Measurements from ENCODE around the gene PNLDC1.

The PNLDC1 gene

DNA sequence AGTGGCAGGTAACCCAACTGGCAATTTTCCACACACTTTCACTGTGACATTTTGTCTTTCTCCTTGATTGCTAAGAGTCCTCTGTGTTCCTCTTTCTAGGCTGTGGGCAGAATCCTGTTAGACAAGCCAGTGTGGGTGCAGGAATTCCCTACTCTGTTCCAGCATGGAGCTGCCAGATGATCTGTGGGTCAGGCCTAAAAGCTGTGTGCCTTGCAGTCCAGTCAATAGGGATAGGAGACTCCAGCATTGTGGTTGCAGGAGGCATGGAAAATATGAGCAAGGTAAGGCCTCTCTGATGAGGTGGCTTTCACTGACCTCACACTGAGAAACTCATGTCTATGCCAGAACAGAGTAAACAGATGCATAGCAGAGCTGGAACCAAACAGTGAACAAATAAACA is 33.2 kb upstream of the PNLDC1 start:
- TF ChIP-seq, protein P1, sequence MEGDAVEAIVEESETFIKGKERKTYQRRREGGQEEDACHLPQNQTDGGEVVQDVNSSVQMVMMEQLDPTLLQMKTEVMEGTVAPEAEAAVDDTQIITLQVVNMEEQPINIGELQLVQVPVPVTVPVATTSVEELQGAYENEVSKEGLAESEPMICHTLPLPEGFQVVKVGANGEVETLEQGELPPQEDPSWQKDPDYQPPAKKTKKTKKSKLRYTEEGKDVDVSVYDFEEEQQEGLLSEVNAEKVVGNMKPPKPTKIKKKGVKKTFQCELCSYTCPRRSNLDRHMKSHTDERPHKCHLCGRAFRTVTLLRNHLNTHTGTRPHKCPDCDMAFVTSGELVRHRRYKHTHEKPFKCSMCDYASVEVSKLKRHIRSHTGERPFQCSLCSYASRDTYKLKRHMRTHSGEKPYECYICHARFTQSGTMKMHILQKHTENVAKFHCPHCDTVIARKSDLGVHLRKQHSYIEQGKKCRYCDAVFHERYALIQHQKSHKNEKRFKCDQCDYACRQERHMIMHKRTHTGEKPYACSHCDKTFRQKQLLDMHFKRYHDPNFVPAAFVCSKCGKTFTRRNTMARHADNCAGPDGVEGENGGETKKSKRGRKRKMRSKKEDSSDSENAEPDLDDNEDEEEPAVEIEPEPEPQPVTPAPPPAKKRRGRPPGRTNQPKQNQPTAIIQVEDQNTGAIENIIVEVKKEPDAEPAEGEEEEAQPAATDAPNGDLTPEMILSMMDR (IDR thresholded peaks at IDR 0.05; ENCODE audit: low read depth, low read length), result no peak
- DNase-seq (ENCODE audit: extremely low read depth, low read depth), result no peak

DNA sequence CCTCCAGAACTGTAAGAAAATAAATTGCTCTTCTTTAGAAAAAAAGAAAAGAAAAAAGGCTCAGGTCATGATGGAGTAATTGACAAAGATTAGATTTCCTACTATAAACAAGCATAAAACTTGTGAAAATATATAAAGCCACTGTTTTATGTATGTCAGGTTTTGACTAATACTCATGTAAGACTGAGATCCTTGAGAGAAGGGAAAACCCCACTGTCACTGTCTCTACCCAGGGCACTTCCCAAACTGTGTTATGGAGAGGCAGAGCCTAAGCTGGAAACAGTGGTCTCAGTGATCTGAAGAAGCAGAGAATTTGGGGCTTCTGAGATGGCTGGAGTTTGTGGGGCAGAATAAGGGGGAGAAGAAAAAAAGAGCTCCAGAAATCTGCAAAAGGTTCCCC is 30.6 kb upstream of the PNLDC1 start:
- TF ChIP-seq, protein P1 (IDR thresholded peaks at IDR 0.05; ENCODE audit: low read depth, low read length), result no peak
- no peak for DNase-seq (ENCODE audit: extremely low read depth, low read depth)

DNA sequence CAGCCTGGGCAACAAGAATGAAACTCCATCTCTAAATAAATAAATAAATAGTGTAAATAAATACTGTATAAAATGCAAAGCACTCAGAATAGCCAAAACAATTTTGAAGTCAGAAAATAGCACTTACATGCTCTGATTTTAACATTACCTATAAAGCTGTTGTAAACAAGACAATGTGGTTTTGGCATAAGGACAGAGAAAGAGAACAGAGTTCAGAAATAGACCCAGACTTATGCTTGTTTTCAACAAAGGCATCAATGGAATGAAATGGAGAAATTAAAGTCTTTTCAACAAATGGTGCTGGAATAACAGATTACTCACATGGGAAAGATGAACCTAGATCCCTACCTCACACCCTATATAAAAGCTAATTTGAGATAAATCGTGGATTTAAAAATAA is 27.9 kb upstream of the PNLDC1 start:
- TF ChIP-seq, protein P1 (IDR thresholded peaks at IDR 0.05; ENCODE audit: low read depth, low read length), result no peak
- DNase-seq (ENCODE audit: extremely low read depth, low read depth), result no peak

DNA sequence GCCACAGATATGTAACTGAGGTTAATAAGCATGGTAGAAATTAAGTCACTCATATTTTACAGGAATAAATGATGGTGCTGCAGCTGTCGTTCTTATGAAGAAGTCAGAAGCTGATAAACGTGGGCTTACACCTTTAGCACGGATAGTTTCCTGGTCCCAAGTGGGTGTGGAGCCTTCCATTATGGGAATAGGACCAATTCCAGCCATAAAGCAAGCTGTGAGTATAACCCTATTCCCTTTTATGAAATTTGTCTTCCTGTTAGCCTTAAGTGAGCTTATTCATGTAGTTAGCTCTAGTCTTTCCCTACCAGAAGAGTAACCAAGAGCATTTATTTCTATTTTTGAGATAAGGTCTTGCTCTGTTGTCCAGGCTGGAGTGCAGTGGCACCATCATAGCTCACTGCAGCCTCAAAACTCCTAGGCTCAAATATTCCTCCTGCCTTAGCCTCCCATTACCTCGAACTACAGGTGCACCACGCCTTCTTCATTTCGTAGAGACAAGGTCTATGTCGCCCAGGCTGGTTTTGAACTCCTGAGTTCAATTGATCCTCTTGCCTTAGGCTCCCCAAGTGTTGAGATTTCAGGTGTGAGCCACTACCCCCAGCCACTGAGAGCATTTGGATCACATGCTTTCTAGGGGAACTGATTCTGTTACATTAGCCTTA is 22.7 kb upstream of the PNLDC1 start:
- no peak for DNase-seq (ENCODE audit: extremely low read depth, low read depth)
- TF ChIP-seq, protein P1 (IDR thresholded peaks at IDR 0.05; ENCODE audit: low read depth, low read length), result no peak

DNA sequence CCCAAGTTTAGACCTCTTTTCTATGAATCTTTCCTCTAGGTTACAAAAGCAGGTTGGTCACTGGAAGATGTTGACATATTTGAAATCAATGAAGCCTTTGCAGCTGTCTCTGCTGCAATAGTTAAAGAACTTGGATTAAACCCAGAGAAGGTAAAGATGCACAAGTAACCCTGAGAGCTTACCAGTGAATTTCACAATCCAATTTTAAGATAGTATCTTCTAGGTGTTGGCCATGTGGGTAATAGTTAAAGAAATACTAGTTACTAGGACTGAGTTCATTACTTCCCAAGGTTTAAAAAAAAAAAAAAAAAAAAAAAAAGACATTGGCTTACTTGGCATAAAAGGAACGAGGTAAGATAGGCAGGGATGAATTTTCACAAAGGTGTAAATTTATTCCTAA is 21.9 kb upstream of the PNLDC1 start:
- TF ChIP-seq, protein P1 (IDR thresholded peaks at IDR 0.05; ENCODE audit: low read depth, low read length), result no peak
- no peak for DNase-seq (ENCODE audit: extremely low read depth, low read depth)

DNA sequence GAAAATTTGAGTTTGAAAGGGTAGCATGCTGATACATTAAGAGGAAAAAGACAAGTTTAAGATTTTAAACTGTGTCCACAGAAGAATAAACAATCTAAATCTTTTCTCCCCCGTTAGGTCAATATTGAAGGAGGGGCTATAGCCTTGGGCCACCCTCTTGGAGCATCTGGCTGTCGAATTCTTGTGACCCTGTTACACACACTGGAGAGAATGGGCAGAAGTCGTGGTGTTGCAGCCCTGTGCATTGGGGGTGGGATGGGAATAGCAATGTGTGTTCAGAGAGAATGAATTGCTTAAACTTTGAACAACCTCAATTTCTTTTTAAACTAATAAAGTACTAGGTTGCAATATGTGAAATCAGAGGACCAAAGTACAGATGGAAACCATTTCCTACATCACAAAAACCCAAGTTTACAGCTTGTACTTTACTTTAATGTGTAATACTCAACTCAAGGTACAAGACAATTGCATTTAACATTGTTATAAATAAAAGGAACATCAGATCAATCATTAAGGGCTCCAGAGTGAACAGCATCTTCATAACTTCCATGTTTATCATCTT is 21.5 kb upstream of the PNLDC1 start:
- TF ChIP-seq, protein P1 (IDR thresholded peaks at IDR 0.05; ENCODE audit: low read depth, low read length), result no peak
- DNase-seq (ENCODE audit: extremely low read depth, low read depth), result no peak

DNA sequence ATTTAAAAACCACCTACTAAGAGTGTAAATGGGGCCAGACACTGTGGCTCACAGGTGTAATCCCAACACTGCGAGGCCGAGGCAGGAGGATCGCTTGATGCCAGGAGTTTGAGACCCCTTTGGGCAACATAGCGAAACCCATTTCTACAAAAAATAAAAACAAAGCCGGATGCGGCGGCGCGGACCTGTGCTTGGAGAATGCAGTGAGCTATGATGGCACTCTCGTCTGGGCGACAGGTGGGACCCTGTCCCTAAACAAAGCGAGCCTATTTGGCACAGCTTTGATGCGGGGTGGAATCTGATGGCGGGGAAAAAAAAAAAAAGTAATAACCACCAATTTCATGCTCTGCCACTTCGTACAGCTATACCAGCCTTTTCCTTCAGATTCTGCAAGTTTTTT is 11.8 kb upstream of the PNLDC1 start:
- TF ChIP-seq, protein P1 (IDR thresholded peaks at IDR 0.05; ENCODE audit: low read depth, low read length), result no peak
- DNase-seq (ENCODE audit: extremely low read depth, low read depth), result no peak

Data from AG09319 (cell line).